Measurements from ENCODE around the gene EXD1. TPM values are rescaled to one million over a fixed set of nuclear protein-coding genes. Genes with fewer than 3 reads are reported as not detected.
A peak's percentile ranks its signal among the peaks of the same experiment; 100 is the strongest.
"Not testable (repeated sequence)": the region's sequence is repeated elsewhere in the genome, so short reads cannot be mapped to it uniquely, and the experiment has no call there.

Gene EXD1
- total RNA-seq, 1 experiment from 2014 or later = not detected

DNA sequence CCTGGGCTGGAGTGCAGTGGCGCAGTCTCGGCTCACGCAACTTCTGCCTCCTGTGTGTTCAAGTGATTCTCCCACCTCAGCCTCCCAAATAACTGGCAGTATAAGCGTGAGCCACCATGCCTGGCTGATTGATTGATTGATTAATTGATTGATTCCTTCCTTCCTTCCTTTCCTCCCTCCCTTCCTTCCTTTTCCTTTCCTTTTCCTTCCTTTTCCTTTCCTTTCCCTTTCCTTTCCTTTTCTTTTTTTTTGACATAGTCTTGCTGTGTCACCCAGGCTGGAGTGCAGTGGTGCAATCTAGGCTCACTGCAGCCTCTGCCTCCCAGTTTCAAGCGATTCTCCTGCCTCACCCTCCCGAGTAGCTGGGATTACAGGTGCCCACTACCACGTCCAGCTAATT is 30.4 kb upstream of the EXD1 start:
- H2AFZ ChIP-seq (ENCODE audit: low read length); H3K4me2 ChIP-seq (ENCODE audit: low read depth, low read length, poor library complexity, severe bottlenecking); DNase-seq; H3K79me2 ChIP-seq (ENCODE audit: low read length); H3K27ac ChIP-seq (ENCODE audit: low read length); H3K27me3 ChIP-seq (ENCODE audit: low read length); H3K9me2 ChIP-seq (replicated peaks; ENCODE audit: insufficient read depth, low read length); H3K9me3 ChIP-seq (ENCODE audit: low read length); H4K20me1 ChIP-seq (ENCODE audit: insufficient read depth, low read depth, low read length); H3K9ac ChIP-seq (ENCODE audit: low read length); H3K4me3 ChIP-seq (ENCODE audit: low read length): not testable (repeated sequence)
- peaks cover 23% of the 10 kb centered on the region for H3K4me1 ChIP-seq (ENCODE audit: low read length)
- H3K36me3 ChIP-seq (ENCODE audit: insufficient read depth, low read length) = peaks cover 22% of the 10 kb centered on the region; the same call in 1 of the 2 replicates

DNA sequence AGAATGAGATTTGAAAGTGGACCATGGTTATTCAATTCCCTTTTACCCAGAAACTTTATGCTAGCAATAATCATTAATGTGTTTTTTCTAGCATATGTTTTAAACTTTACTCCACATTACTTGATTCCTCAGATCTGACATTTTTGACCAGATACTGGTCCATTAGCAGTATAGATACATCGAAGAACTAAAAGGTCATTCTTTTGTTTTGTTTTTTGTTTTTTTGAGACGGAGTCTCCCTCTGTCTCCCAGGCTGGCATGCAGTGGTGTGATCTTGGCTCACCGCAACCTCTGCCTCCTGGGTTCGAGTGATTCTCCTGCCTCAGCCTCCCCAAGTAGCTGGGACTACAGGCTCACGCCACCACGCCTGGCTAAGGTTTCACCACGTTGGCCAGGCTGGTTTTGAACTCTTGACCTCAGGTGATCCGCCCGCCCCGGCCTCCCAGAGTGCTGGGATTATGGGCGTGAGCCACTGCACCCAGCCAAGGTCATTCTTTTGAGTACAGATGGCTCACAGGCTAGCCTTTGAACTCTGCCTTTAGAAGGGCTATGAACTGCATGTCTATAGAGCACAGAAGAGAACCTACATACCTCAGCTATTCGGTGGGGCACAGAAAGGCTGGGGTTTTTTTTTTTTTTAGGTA is 29.1 kb upstream of the EXD1 start:
- Histone ChIP-seq H2AFZ (ENCODE audit: low read length) (no peak overlapping the region), H3K4me3 (ENCODE audit: low read length) (no peak overlapping the region), H3K27ac (ENCODE audit: low read length) (peak overlapping the region; percentile 86), H4K20me1 (ENCODE audit: insufficient read depth, low read depth, low read length) (no peaks in the 10 kb centered on the region), H3K9me2 (replicated peaks; ENCODE audit: insufficient read depth, low read length) (no peaks in the 10 kb centered on the region), H3K4me2 (ENCODE audit: low read depth, low read length, poor library complexity, severe bottlenecking) (peak overlapping the region; percentile 52), H3K27me3 (ENCODE audit: low read length) (no peaks in the 10 kb centered on the region), H3K4me1 (ENCODE audit: low read length) (peaks cover 29% of the 10 kb centered on the region), H3K79me2 (ENCODE audit: low read length) (peaks cover 16% of the 10 kb centered on the region), H3K36me3 (ENCODE audit: insufficient read depth, low read length) (peaks cover 22% of the 10 kb centered on the region; the same call in 1 of the 2 replicates), H3K9ac (ENCODE audit: low read length) (peak overlapping the region; percentile 23; the same call in 1 of the 2 replicates), H3K9me3 (ENCODE audit: low read length) (no peaks in the 10 kb centered on the region)
- no peak for DNase-seq

DNA sequence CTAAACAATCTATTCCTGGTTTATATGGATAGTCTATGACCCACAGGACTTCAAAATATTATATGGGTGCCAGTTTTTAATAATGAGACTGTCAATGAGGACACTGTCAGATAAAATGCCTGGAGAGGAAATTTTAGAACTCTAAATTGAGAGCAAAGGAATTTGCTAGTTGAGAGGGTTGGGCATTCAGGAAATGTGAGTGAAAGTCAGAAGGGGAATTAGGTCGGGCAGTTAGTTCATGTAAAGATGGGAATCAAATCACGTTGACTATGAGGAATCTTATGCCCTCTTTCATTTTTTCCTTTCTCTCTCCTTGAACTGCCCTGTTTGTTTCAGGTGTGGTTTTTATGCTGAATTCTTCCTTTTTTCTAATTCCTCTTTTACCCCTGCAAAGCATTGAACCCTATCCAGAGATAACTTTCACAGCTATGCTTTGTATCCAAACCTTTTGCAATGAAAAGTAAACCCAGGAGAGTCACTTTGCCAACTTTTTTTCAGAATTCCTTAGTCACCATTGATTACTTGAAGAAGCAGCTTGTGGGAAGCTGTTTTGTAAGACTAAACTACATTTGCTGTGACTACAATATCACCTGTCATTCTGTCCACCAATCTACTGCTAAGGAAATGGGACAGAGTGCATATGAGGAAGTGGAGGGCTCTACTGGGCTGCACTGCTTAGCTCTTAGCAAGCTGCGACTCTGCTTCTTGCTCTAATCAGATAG is 28.4 kb upstream of the EXD1 start:
- peak overlapping the region; percentile 86 for H3K27ac ChIP-seq (ENCODE audit: low read length)
- no peaks in the 10 kb centered on the region for H3K9me3 ChIP-seq (ENCODE audit: low read length)
- 0 out of 2 replicates have a peak overlapping the region, but pooled peaks have one; percentile 1 for H2AFZ ChIP-seq (ENCODE audit: low read length)
- H4K20me1 ChIP-seq (ENCODE audit: insufficient read depth, low read depth, low read length) = no peaks in the 10 kb centered on the region
- no peaks in the 10 kb centered on the region for H3K9me2 ChIP-seq (replicated peaks; ENCODE audit: insufficient read depth, low read length)
- H3K4me3 ChIP-seq (ENCODE audit: low read length) = peak overlapping the region; percentile 18; the same call in 1 of the 2 replicates
- H3K79me2 ChIP-seq (ENCODE audit: low read length) = peaks cover 16% of the 10 kb centered on the region
- peak overlapping the region; percentile 52 for H3K4me2 ChIP-seq (ENCODE audit: low read depth, low read length, poor library complexity, severe bottlenecking)
- H3K27me3 ChIP-seq (ENCODE audit: low read length) = no peaks in the 10 kb centered on the region
- H3K9ac ChIP-seq (ENCODE audit: low read length) = peak overlapping the region; percentile 33
- peaks cover 36% of the 10 kb centered on the region for H3K4me1 ChIP-seq (ENCODE audit: low read length)
- H3K36me3 ChIP-seq (ENCODE audit: insufficient read depth, low read length) = peaks cover 17% of the 10 kb centered on the region; the same call in 1 of the 2 replicates
- DNase-seq = peak; percentile 81

DNA sequence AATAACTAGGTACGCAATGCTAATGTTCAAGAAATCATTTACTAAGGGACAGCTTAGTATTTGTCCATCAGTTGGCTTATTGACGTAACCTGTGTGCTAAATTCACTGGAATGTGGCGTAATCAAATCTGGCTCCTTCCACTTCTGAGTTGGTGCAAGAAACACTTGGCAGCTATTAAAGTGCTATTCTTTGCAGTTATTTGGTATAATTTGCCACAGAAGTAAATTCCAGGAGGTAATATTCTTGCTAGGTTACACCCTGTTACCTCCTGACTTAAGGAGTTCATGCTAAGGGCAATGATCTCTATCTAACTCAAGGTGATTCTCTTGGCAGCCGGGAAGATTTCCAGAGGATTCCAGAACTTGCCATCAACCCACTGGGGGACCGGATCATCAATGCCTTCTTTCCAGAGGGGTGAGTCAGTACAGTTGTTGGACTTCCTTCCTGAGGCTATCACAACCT is 26.1 kb upstream of the EXD1 start:
- Histone ChIP-seq H3K27ac (ENCODE audit: low read length) (peak overlapping the region; percentile 31; the same call in 1 of the 2 replicates), H3K4me3 (ENCODE audit: low read length) (no peak overlapping the region), H3K79me2 (ENCODE audit: low read length) (peaks cover 20% of the 10 kb centered on the region), H4K20me1 (ENCODE audit: insufficient read depth, low read depth, low read length) (no peaks in the 10 kb centered on the region), H3K9me2 (replicated peaks; ENCODE audit: insufficient read depth, low read length) (no peaks in the 10 kb centered on the region), H3K27me3 (ENCODE audit: low read length) (no peaks in the 10 kb centered on the region), H2AFZ (ENCODE audit: low read length) (no peak overlapping the region), H3K9me3 (ENCODE audit: low read length) (no peaks in the 10 kb centered on the region), H3K4me2 (ENCODE audit: low read depth, low read length, poor library complexity, severe bottlenecking) (no peak overlapping the region), H3K36me3 (ENCODE audit: insufficient read depth, low read length) (peaks cover 12% of the 10 kb centered on the region; the same call in 1 of the 2 replicates), H3K9ac (ENCODE audit: low read length) (no peak overlapping the region), H3K4me1 (ENCODE audit: low read length) (peaks cover 41% of the 10 kb centered on the region)
- DNase-seq = no peak

DNA sequence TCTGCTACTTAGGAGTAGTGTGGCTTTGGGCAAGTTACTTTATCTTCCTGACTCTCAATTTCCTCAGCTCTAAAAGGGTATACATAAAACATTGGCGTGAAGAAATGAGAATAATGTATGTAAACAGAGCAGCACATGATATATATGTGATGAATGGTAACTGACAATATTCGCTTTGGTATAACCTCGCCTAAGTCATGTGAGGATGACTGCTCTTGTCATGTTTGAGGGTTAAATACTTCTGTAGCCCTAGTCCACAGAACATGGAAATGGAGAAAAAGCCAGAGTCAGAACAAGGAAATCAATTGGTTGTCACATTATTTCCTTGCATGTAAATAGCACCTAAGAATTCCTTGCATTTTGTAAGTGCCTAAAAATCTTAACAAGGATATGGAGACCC is 25.5 kb upstream of the EXD1 start:
- no peak overlapping the region for H2AFZ ChIP-seq (ENCODE audit: low read length)
- H3K27ac ChIP-seq (ENCODE audit: low read length) = peak overlapping the region; percentile 19
- H3K4me3 ChIP-seq (ENCODE audit: low read length) = no peak overlapping the region
- H3K4me1 ChIP-seq (ENCODE audit: low read length) = peaks cover 41% of the 10 kb centered on the region
- no peaks in the 10 kb centered on the region for H3K9me2 ChIP-seq (replicated peaks; ENCODE audit: insufficient read depth, low read length)
- no peak overlapping the region for H3K4me2 ChIP-seq (ENCODE audit: low read depth, low read length, poor library complexity, severe bottlenecking)
- H3K9ac ChIP-seq (ENCODE audit: low read length) = no peak overlapping the region
- no peaks in the 10 kb centered on the region for H4K20me1 ChIP-seq (ENCODE audit: insufficient read depth, low read depth, low read length)
- peaks cover 22% of the 10 kb centered on the region for H3K79me2 ChIP-seq (ENCODE audit: low read length)
- DNase-seq = no peak
- peaks cover 12% of the 10 kb centered on the region; the same call in 1 of the 2 replicates for H3K36me3 ChIP-seq (ENCODE audit: insufficient read depth, low read length)
- no peaks in the 10 kb centered on the region for H3K27me3 ChIP-seq (ENCODE audit: low read length)
- no peaks in the 10 kb centered on the region for H3K9me3 ChIP-seq (ENCODE audit: low read length)

DNA sequence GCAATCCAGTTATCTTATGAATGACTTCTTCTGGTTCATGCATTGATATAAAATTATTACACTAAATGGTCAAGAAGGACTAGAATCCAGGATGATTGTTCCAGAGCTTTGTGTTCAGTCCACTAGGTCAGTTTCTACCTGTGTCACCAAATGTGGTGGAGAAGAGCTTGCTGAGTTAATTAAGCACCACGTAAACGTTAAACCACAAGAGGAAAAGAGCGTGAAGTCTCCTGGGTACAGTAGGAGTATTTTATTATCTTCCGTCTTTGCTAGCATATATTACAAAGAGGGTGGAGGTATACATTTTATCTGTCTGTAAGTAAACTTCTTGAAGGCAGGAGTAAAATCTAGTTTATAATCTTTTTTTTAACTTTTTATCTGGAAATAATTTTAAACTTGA is 24.0 kb upstream of the EXD1 start:
- no peaks in the 10 kb centered on the region for H3K9me3 ChIP-seq (ENCODE audit: low read length)
- peak overlapping the region; percentile 60 for H3K9ac ChIP-seq (ENCODE audit: low read length)
- H4K20me1 ChIP-seq (ENCODE audit: insufficient read depth, low read depth, low read length) = no peaks in the 10 kb centered on the region
- H3K27me3 ChIP-seq (ENCODE audit: low read length) = no peaks in the 10 kb centered on the region
- no peaks in the 10 kb centered on the region for H3K9me2 ChIP-seq (replicated peaks; ENCODE audit: insufficient read depth, low read length)
- peaks cover 22% of the 10 kb centered on the region for H3K79me2 ChIP-seq (ENCODE audit: low read length)
- peak overlapping the region; percentile 48 for H3K4me3 ChIP-seq (ENCODE audit: low read length)
- H3K4me2 ChIP-seq (ENCODE audit: low read depth, low read length, poor library complexity, severe bottlenecking) = peak overlapping the region; percentile 81
- DNase-seq = peak; percentile 74
- peak overlapping the region; percentile 87 for H3K27ac ChIP-seq (ENCODE audit: low read length)
- H3K4me1 ChIP-seq (ENCODE audit: low read length) = peaks cover 36% of the 10 kb centered on the region
- H3K36me3 ChIP-seq (ENCODE audit: insufficient read depth, low read length) = peaks cover 12% of the 10 kb centered on the region; the same call in 1 of the 2 replicates
- H2AFZ ChIP-seq (ENCODE audit: low read length) = peak overlapping the region; percentile 44

DNA sequence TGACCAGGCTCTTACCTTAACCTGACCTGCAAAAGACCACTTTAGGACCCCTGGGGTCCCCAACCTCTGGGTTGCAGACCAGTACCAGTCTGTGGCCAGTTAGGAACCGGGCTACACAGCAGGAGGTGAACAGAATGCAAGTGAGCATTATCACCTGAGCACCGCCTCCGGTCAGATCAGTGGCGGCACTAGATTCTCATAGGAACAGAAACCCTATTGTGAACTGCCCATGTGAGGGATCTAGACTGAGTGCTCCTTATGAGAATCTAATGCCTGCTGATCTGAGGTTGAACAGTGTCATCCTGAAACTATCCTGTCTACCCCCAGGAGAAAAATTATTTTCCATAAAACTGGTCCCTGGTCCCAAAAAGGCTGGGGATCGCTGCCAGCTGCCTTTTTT is 20.9 kb upstream of the EXD1 start:
- Histone ChIP-seq H3K9ac (ENCODE audit: low read length) (no peak overlapping the region), H3K4me2 (ENCODE audit: low read depth, low read length, poor library complexity, severe bottlenecking) (no peak overlapping the region), H3K4me3 (ENCODE audit: low read length) (no peak overlapping the region), H2AFZ (ENCODE audit: low read length) (no peak overlapping the region), H4K20me1 (ENCODE audit: insufficient read depth, low read depth, low read length) (no peaks in the 10 kb centered on the region), H3K9me3 (ENCODE audit: low read length) (no peaks in the 10 kb centered on the region), H3K27ac (ENCODE audit: low read length) (no peak overlapping the region), H3K9me2 (replicated peaks; ENCODE audit: insufficient read depth, low read length) (no peaks in the 10 kb centered on the region), H3K4me1 (ENCODE audit: low read length) (peaks cover 17% of the 10 kb centered on the region), H3K27me3 (ENCODE audit: low read length) (no peaks in the 10 kb centered on the region), H3K79me2 (ENCODE audit: low read length) (peaks cover 18% of the 10 kb centered on the region), H3K36me3 (ENCODE audit: insufficient read depth, low read length) (no peaks in the 10 kb centered on the region)
- DNase-seq = no peak

DNA sequence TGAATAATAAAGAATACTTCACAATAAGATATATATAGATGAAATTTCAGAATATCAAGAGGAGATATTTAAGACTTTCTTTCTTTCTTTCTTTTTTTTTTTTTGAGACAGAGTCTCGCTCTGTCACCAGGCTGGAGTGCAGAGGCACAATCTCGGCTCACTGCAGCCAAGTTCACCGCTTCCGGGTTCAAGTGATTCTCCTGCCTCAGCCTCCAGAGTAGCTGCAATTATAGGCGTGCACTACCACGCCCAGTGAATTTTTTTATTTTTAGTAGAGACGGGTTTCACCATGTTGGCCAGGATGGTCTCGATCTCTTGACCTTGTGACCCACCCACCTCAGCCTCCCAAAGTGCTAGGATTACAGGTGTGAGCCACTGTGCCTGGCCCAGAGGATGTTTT is 20.2 kb upstream of the EXD1 start:
- not testable (repeated sequence) for H3K4me3 ChIP-seq (ENCODE audit: low read length); H3K9ac ChIP-seq (ENCODE audit: low read length); H3K27ac ChIP-seq (ENCODE audit: low read length); H3K4me2 ChIP-seq (ENCODE audit: low read depth, low read length, poor library complexity, severe bottlenecking); H2AFZ ChIP-seq (ENCODE audit: low read length); H4K20me1 ChIP-seq (ENCODE audit: insufficient read depth, low read depth, low read length); H3K9me2 ChIP-seq (replicated peaks; ENCODE audit: insufficient read depth, low read length); DNase-seq; H3K27me3 ChIP-seq (ENCODE audit: low read length); H3K36me3 ChIP-seq (ENCODE audit: insufficient read depth, low read length); H3K9me3 ChIP-seq (ENCODE audit: low read length)
- Histone ChIP-seq H3K79me2 (ENCODE audit: low read length) (peaks cover 15% of the 10 kb centered on the region), H3K4me1 (ENCODE audit: low read length) (peaks cover 17% of the 10 kb centered on the region)

Measured in Karpas-422 (cell line).